Stimulated activated naive CD4-positive, alpha-beta T cell (primary cell): Measurements from ENCODE around the gene STON2.

Source experiments
- DNase-seq, 6 experiments: peaks; one replicate each; lab custom pipeline; 2025; lab: John Stamatoyannopoulos, UW

STON2 gene

GRCh38 chr14:81331229-81332021 is 68.7 kb downstream of the STON2 start:
- DNase-seq = no peak

- no peak for DNase-seq
Measured at GRCh38 chr14:81330619-81331122, 69.5 kb downstream of the STON2 start.

GRCh38 chr14:81329640-81330381 is 70.3 kb downstream of the STON2 start:
- no peak for DNase-seq

- DNase-seq = no peak
Measured at GRCh38 chr14:81326451-81326850, 73.7 kb downstream of the STON2 start.

- no peak for DNase-seq
Measured at GRCh38 chr14:81324011-81324410, 76.1 kb downstream of the STON2 start.

- no peak for DNase-seq
Measured at GRCh38 chr14:81323093-81323492, 77.0 kb downstream of the STON2 start.

- DNase-seq = no peak
Measured at GRCh38 chr14:81319946-81320345, 80.2 kb downstream of the STON2 start.

- no peak for DNase-seq
Measured at GRCh38 chr14:81319314-81319713, 80.8 kb downstream of the STON2 start.

GRCh38 chr14:81315341-81315740 is 84.8 kb downstream of the STON2 start:
- DNase-seq = no peak

GRCh38 chr14:81314443-81315175 is 85.5 kb downstream of the STON2 start:
- no peak for DNase-seq

- DNase-seq = no peak
Measured at GRCh38 chr14:81313775-81314429, 86.2 kb downstream of the STON2 start.

- DNase-seq = no peak
Measured at GRCh38 chr14:81313200-81313599, 86.9 kb downstream of the STON2 start.

GRCh38 chr14:81312289-81312876 is 87.7 kb downstream of the STON2 start:
- DNase-seq = no peak

GRCh38 chr14:81311778-81312177 is 88.3 kb downstream of the STON2 start:
- no peak for DNase-seq

GRCh38 chr14:81311141-81311540 is 89.0 kb downstream of the STON2 start:
- DNase-seq = no peak

- DNase-seq = no peak
Measured at GRCh38 chr14:81310606-81311005, 89.5 kb downstream of the STON2 start.

- no peak for DNase-seq
Measured at GRCh38 chr14:81309511-81309910, 90.6 kb downstream of the STON2 start.

- no peak for DNase-seq
Measured at GRCh38 chr14:81305743-81306142, 94.4 kb downstream of the STON2 start.

- no peak for DNase-seq
Measured at GRCh38 chr14:81305065-81305464, 95.1 kb downstream of the STON2 start.

- no peak for DNase-seq
Measured at GRCh38 chr14:81303258-81303935, 96.7 kb downstream of the STON2 start.

GRCh38 chr14:81302638-81303037 is 97.5 kb downstream of the STON2 start:
- no peak for DNase-seq
